GM19239 (cell line): Measurements from ENCODE around the gene UBE2K.
A peak's percentile ranks its signal among the peaks of the same experiment; 100 is the strongest.
"Not testable (repeated sequence)": the region's sequence is repeated elsewhere in the genome, so short reads cannot be mapped to it uniquely, and the experiment has no call there.

Experiments used
- DNase-seq: peaks from one replicate; pipeline ENCODE4 v3.0.0; 2011; ENCODE audit warnings: low spot score; ENCODE audit not compliant: insufficient read length
- FAIRE-seq: peaks from 2 replicates; lab custom pipeline; 2011; peaks lifted over from hg19 to GRCh38; lab: Jason Lieb, UNC

Gene UBE2K

DNA sequence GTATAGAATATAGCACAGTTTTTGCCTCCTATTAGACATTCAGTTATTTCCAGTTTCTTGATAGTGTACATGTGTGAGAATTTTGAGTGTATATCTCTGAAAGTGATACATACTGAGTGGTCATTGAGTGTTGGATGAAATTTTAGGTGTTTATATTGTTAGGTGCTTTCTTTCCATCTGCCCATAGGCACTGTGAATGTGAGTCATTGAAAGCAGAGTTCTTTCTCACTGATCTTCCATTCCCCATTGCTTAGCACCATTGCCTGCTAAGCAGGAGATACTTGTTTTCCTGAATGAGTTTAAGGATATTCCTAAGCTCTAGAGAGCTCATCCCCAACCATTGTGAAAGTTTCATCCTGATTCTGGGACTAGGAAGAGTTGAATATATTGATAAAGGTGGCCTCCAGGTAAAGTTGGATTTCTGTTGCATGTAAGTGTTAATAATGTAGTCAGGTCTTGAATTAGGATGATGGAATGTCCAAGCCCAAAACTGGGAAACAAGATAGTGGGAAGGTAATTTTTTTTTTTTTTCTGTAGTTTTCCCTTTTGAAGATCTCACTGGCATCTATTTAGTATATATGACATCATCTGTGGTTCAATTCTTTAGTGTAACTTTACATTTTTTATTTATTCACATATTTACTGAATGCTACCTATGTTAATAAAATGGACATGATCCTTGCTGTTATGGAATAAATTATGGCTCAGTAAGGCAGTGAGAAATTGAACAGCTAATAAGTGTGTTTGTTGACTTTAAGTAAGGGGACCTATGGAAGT, 22.1 kb downstream of the UBE2K start:
- FAIRE-seq, result no peak
- DNase-seq, result no peak

DNA sequence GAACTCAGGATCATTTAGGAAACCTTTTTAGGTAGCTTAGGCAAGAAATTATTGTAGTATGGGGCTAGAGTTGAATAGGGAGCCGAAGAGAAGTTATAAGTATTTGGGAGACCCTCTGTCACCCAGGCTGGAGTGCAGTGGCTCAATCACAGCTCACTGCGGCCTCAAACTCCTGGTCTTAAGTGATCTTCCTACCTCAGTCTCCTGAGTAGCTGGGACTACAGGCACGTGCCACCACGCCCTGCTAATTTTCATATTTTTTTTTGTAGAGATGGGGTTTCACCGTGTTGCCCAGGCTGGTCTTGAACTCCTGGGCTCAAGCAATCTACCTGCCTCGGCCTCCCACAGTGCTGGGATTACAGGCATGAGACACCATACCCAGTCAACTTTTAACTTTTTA, 23.3 kb downstream of the UBE2K start:
- not testable (repeated sequence) for DNase-seq, FAIRE-seq

DNA sequence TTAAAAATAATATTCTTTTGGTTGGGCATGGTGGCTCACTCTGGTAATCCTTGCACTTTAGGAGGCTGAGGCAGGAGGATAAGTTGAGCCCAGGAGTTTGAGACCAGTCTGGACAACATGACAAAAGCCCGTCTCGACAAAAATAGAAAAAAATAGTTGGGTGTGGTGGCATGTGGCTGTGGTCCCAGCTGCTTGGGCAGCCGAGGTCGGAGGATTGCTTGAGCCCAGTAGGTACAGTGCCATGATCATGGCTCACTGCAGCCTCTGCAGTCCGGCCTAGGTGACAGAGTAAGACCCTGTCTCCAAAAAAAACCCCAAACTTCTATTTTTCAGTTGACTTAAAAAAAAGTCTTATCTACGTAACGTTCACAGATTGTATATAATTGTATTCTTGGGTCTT, 23.9 kb downstream of the UBE2K start:
- DNase-seq, result no peak
- FAIRE-seq, result no peak

DNA sequence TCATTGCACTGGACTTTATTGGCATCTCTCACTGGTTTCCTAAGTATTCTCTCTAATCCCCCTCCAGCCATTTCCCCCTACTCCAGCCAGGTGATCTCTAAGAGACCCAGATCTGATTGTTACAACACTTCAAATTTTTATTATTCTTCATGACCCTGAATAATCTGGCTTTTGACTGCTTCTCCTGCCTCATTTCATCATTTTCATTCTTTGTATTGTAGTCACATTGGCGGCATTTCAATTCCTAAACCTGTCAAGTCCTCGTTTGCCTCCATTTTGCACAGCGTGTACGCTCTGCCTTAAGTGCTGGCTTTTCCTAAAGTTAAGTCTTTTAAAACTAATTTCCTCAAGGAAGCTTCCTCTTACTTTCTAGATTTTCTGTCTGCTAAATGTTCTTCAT, 31.6 kb downstream of the UBE2K start:
- DNase-seq (no peak), FAIRE-seq (no peak)

DNA sequence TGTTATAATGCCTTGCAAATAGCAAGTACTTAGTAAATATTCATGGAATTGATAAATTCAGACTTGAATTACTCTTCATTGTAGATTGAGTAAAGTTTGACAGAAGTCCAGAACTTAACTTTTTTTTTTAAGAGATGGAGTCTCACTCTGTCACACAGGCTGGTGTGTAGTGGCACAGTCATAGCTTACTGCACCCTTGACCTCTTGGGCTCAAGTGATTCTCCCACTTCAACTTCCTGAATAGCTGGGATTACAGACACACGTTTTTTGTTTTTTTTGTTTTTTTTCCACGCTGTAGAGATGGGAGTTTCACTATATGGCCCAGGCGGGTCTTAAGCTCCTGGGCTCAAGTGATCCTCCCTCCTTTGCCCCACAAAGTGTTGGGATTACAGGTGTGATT, 32.1 kb downstream of the UBE2K start:
- FAIRE-seq (no peak), DNase-seq (no peak)

DNA sequence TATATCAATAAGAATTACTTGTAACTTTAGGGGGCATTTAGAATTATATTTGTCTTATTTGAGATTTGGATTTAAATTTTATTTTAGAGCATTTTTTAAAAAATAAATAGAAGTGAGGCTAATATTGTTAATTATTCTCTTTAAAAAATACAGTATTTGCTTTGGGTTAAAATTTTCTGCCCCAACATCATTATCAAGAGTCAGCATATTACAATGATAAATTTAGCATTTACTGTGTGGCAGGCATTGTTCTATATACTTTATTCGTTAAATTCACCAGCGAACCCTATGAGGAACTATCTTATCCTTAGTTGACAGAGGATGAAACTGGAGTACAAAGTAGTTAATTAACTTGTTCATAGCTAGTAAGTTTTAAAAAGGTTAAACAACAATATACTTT, 34.0 kb downstream of the UBE2K start:
- FAIRE-seq, result no peak
- no peak for DNase-seq

DNA sequence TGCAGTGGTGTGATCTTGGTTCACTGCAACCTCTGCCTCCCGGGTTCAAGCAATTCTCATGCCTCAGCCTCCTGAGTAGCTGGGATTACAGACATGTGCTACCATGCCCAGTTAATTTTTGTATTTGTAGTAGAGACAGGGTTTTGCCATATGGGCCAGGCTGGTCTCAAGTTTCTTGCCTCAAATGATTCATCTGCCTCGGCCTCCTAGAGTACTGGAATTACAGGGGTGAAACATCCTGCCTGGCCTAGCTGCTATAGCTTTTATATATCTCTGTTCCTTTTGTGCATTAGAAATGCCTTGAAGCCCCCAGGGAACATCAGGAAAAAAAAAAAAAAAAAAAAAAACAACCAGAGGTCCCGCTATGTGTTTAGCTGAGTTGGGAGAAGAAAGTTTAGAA, 34.8 kb downstream of the UBE2K start:
- FAIRE-seq, result no peak
- DNase-seq, result no peak

DNA sequence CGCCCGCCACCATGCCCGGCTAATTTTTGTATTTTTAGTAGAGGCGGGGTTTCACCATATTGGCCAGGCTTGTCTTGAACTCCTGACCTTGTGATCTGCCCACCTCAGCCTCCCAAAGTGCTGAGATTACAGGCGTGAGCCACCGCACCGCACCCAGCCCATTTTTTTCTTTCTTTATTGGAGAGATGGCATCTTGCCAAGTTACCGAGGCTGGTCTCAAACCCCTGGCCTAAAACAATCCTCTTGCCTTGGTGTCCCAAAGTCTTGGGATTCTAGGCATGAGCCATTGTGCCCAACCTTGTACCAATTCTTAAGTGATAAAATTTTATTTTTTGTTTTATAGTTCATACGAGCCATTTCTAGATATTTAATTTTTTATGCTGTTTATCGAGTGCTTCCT, 41.7 kb downstream of the UBE2K start:
- not testable (repeated sequence) for FAIRE-seq, DNase-seq

DNA sequence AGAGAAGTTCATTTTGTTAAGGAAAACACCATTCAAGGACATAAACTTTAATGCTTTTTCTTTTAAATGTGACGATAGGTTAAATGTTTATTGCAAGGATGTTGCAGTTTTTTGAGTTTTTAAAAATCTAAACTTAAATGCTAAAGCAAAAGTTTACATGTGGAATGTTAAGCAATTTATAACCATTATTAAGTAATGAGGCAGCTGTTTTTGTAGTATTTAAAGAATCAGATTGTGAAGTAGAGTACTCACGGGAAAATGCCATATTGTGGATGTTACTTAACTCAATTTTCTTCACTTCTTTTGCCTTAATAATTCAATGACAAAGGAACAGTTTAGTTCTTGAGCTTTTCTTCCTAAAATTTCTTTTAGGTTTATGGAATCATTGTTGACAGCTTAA, 43.5 kb downstream of the UBE2K start:
- peak; percentile 33 for FAIRE-seq
- no peak for DNase-seq

DNA sequence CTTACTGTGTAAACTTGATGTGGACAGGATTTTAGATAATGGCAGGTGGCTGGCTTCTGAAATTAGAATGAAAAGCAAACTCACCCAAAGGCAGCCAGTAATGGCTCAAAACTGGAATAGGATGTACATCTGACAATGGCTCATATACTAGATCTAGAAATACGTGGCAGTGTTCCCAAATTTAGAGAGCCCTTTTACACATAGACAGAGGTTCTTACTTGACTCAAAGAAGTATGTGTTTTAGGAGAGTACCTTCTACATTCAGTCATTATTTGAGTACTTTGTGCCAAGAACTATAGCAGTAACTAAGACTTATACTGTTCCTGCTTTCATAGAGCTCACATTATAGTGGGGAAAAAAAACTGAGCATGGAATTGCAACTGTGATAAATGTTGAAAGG, 48.0 kb downstream of the UBE2K start:
- peak; percentile 55 for FAIRE-seq
- no peak for DNase-seq

DNA sequence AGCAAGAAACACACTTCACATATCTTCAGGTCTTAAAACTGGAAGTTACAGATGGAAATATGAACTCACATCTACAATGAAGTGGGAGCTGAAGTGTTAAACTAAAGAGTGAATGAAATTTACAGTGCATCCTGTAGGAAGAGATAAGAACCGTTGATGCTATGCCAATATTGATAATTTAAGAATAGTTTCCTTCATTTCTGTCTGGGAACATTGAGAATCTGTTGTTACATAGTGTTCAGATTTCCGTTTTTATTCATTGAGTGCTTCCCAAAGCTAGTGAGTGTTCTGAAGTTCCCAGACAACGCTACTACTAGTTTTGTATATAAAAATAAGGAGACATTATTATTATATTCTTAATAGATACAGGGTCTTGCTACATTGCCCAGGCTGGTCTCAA, 52.3 kb downstream of the UBE2K start:
- FAIRE-seq, result peak; percentile 21
- DNase-seq, result no peak

DNA sequence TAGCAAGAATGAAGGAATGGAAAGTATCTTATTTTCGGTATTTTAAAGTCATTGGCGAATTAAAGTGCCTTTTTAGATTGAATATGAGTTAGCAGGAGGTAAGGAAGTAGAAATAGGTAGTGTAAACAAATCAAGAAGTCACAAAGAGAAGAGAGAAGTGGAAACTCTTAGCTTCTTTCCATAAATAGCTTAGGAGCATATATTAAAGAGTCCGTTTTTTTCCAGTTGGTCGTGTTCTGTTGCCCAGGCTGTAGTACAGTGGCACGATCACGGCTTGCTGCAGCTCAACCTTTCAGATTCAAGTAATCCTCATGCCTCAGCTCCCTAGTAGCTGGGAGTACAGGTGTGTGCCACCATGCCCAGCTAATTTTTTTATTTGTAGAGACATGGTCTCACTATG, 56.4 kb downstream of the UBE2K start:
- no peak for FAIRE-seq

DNA sequence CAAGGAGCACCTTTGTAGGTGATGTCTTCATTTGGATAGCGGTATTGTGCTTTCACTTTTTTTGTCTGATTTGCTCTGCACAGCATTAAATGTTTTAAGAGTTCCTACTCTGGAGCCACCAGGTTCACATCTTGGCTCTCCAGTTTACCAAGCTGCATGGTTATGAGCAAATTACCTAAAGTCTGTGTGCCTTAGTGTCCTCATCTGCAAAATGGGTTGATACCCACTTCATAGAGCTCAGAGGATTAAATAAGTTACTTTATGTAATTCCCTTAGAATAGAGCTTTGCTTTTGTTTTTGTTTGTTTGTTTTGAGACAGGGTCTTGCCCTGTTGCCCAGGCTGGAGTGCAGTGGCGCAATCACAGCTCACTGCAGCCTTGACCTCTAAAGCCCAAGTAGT, 58.2 kb downstream of the UBE2K start:
- FAIRE-seq (no peak), DNase-seq (no peak)

More for the DNA sequence above, 56.4 kb downstream of the UBE2K start:
- no peak for DNase-seq

DNA sequence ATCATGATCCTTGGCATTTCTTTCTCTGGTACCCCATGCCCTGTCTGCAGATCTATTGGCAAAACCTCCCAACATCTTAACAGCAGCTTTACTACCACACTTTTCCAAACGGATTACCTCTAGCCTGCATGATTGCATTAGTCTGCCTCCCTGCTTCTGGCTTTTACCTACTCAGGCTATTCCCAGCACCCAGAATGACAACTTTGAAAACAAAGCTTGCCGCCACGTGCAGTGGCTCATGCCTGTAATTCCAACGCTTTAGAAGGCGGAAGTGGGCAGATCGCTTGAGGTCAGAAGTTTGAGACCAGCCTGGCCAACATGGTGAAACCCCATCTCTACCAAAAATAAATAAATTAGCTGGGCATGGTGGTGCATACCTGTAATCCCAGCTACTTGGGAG, 60.2 kb downstream of the UBE2K start:
- no peak for FAIRE-seq

DNA sequence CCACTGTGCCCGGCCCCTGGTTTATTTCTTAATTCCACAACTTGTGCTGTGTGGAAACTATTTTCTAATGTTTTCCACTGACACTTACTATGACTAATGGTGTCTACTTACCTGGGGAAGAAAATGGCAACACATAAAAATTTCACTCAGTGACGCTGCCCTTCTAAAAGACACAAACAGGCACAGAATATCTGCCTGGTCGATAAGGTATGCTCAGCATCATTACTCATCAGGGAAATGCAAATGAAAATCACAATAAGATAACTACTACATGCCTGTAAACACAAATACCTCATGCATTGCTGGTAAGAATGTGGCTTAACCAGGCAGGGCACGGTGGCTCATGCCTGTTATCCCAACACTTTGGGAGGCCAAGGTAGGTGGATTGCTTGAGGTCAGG, 61.6 kb downstream of the UBE2K start:
- FAIRE-seq, result no peak

More for the DNA sequence above, 60.2 kb downstream of the UBE2K start:
- DNase-seq, result no peak

DNA sequence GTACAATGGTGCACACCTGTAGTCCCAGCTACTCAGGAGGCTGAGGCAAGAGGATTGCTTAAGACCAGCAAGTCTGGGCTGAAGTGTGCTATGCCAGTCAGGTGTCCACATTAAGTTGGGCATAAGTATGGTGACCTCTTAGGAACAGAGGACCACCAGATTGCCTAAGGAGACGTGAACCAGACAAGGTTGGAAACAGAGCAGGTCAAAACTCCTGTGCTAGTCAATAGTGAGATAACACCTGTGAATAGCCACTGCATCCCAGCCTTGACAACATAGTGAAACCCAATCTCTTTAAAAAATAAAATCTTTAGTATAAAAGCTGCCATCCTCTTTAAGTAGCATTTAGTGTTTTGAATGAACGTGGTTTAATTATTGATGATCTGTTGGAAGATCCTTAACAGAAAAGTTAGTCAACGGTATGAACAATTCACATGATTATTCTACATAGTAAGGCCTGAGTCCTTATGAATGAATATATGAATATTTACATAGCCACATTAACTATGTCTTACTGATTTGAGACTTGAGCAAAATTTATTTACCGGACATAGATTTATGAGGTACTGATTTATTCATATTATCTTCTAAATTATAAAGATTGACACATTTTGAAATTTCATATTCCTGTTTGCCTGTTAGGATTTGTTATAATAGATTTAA, 63.2 kb downstream of the UBE2K start:
- FAIRE-seq (no peak), DNase-seq (no peak)

More for the DNA sequence above, 61.6 kb downstream of the UBE2K start:
- no peak for DNase-seq

DNA sequence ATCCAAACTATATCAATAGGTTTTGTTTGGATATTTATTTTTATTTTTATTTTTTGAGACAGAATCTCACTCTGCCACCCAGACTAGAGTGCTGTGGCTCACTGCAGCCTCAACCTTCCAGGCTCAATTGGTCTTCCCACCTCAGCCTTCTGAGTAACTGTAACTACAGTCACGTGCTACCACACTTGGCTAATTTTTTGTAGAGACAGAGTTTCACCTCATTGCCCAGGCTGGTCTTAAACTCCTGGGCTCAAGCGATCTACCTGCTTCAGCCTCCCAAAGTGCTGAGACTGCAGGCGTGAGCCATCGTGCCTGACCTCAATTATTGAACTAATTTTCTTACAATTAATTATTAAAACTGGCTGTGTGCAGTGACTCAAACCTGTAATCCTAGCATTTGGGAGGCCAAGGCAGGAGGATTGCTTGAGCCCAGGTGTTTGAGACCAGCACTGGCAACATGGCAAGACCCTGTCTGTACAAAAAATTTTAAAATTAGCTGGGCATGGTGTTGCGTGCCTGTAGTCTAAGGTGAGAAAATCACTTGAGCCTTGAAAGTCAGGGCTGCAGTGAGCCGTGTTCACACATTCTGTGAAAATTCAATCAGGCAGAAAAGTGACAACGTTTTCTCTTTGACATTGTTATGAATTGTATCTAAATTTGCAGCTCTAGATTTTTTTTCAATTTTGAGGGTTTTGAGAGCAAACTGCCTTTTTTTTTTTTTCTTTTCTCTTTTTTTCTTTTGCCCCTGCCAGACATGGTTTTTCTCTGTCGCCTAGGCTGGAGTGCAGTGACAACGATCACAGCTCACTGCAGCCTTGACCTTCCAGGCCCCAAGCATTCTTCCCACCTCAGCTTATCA, 66.0 kb downstream of the UBE2K start:
- DNase-seq (no peak), FAIRE-seq (peak; percentile 91)

DNA sequence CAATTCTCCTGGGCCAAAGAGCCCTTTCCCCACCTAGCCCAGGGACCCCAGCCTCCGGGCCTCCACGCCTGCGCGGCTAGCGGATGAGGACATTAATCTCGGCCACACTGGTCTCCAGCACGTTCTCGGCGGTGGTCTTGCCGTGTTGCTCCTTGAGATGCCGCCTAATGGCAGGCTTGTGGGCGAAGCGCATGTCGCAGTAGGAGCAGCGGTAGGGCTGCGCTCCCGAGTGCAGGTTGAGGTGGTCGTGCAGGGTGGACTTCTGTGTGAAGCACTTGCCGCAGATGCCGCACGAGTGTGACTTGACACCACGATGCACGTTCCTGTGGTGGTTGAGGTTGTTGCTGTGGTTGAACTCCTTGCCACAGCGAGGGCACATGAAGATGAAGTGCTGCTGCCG, 72.1 kb downstream of the UBE2K start:
- FAIRE-seq, result no peak
- no peak for DNase-seq

DNA sequence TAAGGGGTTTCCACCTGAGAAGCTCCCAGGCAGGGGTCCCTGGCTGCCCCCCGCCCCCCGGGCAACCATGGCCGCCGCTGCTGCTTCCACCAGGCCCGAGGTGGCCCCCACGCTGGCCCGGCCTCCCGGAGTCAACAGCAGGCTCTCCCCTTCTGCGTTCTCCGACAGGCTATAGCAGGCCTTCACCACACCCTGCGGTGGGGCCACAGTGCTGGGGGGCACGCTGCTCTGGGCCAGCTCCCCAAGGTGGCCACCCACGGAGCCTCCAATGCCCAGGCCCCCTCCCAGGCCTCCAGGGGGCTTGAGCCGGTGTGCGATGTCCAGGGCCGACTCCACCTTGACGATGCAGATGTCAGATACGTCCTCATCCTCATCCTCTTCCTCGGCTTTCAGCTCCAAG, 72.5 kb downstream of the UBE2K start:
- no peak for DNase-seq
- FAIRE-seq, result no peak

DNA sequence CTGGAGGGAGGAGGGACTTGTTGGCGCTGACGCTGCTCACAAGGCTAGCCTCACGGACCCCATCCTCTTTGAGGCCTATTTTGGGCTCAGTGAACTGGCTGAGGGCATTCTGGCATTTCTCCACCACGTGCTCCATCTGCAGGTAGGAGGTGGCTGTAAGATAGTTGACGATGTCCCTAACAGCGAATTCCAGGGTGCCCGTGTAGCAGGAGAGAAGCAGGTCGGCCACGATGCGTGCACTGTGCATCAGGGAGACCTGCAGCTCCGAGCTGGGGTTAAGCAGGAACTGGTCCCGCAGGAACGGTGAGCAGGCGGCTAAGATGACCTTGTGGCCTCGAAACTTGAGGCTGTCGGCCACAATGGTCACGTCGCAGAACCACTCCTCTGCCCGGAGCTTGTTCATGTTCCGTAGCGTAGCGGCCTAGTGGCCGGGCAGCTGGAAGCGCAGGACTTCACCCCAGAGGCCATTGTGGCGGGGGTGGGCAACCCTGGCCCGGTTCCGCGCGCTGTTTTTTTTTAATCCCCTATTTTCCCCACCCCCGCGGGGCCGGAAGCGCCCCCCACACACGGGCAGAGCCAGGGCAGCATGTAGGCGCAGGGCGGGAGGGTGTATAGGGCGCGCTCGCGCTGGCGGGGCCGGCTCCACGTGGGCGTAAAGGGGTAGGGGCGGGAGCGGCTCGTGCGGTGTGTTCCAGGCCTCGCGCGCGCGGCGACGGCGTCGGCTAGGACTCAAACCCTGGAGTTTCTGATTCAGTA, 73.2 kb downstream of the UBE2K start:
- no peak for DNase-seq

More for the DNA sequence above, 73.2 kb downstream of the UBE2K start:
- FAIRE-seq, result no peak
